Neural progenitor cell (in vitro differentiated cells): ENCODE data around the gene PPARA. TPM values are rescaled to one million over a fixed set of nuclear protein-coding genes. Genes with fewer than 3 reads are reported as not detected.

Source experiments
- DNase-seq: peaks from one replicate; pipeline ENCODE4 v3.0.0-alpha.2; 2016; ENCODE audit warnings: low spot score
- H2AFZ ChIP-seq: fragments of 200-600 bp; sonication (generic); replicated peaks from 2 replicates; pipeline ENCODE4 v1.6.1; 2016; ENCODE audit warnings: antibody characterized with exemption
- H3F3A ChIP-seq: fragments of 200-600 bp; sonication (generic); 2 replicates; pipeline ENCODE4 v1.6.1; 2016; ENCODE audit warnings: antibody characterized with exemption, low read depth
- H3K27ac ChIP-seq: fragments of 200-600 bp; sonication (generic); 2 replicates; pipeline ENCODE4 v1.5.1; 2016; ENCODE audit warnings: mild to moderate bottlenecking
- H3K27me3 ChIP-seq: fragments of 200-600 bp; sonication (generic); 2 replicates; pipeline ENCODE4 v1.6.1; 2016; ENCODE audit warnings: mild to moderate bottlenecking, moderate library complexity
- H3K36me3 ChIP-seq: fragments of 200-600 bp; sonication (generic); 2 replicates; pipeline ENCODE4 v1.5.1; 2016
- H3K4me1 ChIP-seq: fragments of 200-600 bp; sonication (generic); 2 replicates; pipeline ENCODE4 v1.6.1; 2016; ENCODE audit warnings: mixed run types
- H3K4me2 ChIP-seq: fragments of 200-600 bp; sonication (generic); 2 replicates; pipeline ENCODE4 v1.6.1; 2016
- H3K4me3 ChIP-seq: fragments of 200-600 bp; sonication (generic); 2 replicates; pipeline ENCODE4 v1.5.1; 2016
- H3K79me2 ChIP-seq: fragments of 200-600 bp; sonication (generic); 2 replicates; pipeline ENCODE4 v1.6.1; 2016; ENCODE audit warnings: low read depth
- H3K9ac ChIP-seq: fragments of 200-600 bp; sonication (generic); 2 replicates; pipeline ENCODE4 v1.6.1; 2016
- H3K9me3 ChIP-seq: fragments of 200-600 bp; sonication (generic); 2 replicates; pipeline ENCODE4 v1.5.1; 2016; ENCODE audit warnings: low read depth
- H4K20me1 ChIP-seq: fragments of 200-600 bp; sonication (generic); 2 replicates; pipeline ENCODE4 v1.6.1; 2016; ENCODE audit warnings: low read depth
- H3K27ac Mint-ChIP-seq: 3 replicates; pipeline ENCODE4 v1.8.0; 2021; ENCODE audit warnings: mixed read lengths
- H3K27me3 Mint-ChIP-seq: 2 replicates; pipeline ENCODE4 v1.8.0; 2022; ENCODE audit warnings: low read depth, mild to moderate bottlenecking, inconsistent platforms, moderate library complexity, mixed read lengths; ENCODE audit not compliant: insufficient read depth
- H3K36me3 Mint-ChIP-seq: 3 replicates; pipeline ENCODE4 v1.8.0; 2021; ENCODE audit warnings: mixed read lengths
- H3K4me1 Mint-ChIP-seq: 3 replicates; pipeline ENCODE4 v1.8.0; 2021; ENCODE audit warnings: mixed read lengths
- H3K4me3 Mint-ChIP-seq: 3 replicates; pipeline ENCODE4 v1.8.0; 2021; ENCODE audit warnings: mild to moderate bottlenecking, moderate library complexity, mixed read lengths
- H3K9me3 Mint-ChIP-seq: 3 replicates; pipeline ENCODE4 v1.8.0; 2020; ENCODE audit warnings: mixed read lengths
- EZH2 ChIP-seq: fragments of 200-600 bp; sonication (generic); IDR thresholded peaks from 2 replicates; pipeline ENCODE4 v1.6.1; 2017; ENCODE audit warnings: antibody characterized with exemption, mild to moderate bottlenecking, moderate library complexity
- EZH2phosphoT487 ChIP-seq: fragments of 200-600 bp; sonication (generic); IDR thresholded peaks from 2 replicates; pipeline ENCODE4 v1.6.1; 2017; ENCODE audit warnings: antibody characterized with exemption
- total RNA-seq: library from RNA; depleted of rRNA; stranded (reverse); fragments of >200 nt; gene quantifications from 2 replicates; pipeline ENCODE4 v1.2.3, GENCODE V29; 2015; ENCODE audit warnings: low replicate concordance
- TF ChIP-seq, protein P1 (sequence below): fragments of 200-600 bp; sonication (generic); IDR thresholded peaks from 2 replicates; pipeline ENCODE4 v1.5.1; 2017; ENCODE audit warnings: antibody characterized with exemption, mild to moderate bottlenecking

PPARA gene
- total RNA-seq, 1 donor from 2014 or later: 5.2 TPM

DNA sequence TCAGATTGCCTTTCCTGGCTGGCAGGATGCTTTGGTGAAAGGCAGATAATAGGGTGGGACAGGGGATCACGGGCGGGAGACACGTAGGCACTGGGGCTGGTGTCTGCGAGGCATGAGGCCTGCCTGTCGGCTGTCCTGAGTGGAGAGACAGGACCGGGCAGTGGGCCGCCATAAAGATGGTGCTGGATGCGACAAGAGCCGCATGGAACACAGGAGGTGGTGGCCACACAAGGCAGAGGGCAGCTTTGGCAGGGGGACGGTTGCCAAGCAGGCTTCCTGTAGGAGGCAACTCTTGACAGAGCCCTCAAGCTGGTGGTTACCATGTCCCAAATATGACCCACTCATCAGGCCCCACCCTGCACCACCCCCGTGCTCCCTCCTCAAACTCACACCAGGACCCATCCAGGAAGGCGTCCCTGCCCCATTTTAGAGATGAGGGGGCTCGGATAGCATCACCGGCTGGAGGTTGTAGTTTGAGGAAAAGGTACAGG, 4.9 kb upstream of the PPARA start:
- Mint-ChIP-seq H3K27ac (no peak overlapping the region), H3K27me3 (peaks cover 45% of the 10 kb centered on the region), H3K36me3 (no peaks in the 10 kb centered on the region), H3K4me1 (peaks cover 17% of the 10 kb centered on the region), H3K9me3 (peaks cover 2% of the 10 kb centered on the region), H3K4me3 (no peak overlapping the region)
- peaks cover 5% of the 10 kb centered on the region for H4K20me1 ChIP-seq
- TF ChIP-seq EZH2phosphoT487: no peak
- TF ChIP-seq EZH2: no peak
- TF ChIP-seq, protein P1, sequence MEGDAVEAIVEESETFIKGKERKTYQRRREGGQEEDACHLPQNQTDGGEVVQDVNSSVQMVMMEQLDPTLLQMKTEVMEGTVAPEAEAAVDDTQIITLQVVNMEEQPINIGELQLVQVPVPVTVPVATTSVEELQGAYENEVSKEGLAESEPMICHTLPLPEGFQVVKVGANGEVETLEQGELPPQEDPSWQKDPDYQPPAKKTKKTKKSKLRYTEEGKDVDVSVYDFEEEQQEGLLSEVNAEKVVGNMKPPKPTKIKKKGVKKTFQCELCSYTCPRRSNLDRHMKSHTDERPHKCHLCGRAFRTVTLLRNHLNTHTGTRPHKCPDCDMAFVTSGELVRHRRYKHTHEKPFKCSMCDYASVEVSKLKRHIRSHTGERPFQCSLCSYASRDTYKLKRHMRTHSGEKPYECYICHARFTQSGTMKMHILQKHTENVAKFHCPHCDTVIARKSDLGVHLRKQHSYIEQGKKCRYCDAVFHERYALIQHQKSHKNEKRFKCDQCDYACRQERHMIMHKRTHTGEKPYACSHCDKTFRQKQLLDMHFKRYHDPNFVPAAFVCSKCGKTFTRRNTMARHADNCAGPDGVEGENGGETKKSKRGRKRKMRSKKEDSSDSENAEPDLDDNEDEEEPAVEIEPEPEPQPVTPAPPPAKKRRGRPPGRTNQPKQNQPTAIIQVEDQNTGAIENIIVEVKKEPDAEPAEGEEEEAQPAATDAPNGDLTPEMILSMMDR: no peak
- H3K27ac ChIP-seq: no peak overlapping the region
- no peaks in the 10 kb centered on the region for H3K9me3 ChIP-seq
- no peak overlapping the region for H2AFZ ChIP-seq
- no peak overlapping the region for H3K4me3 ChIP-seq
- H3K27me3 ChIP-seq: peaks cover 45% of the 10 kb centered on the region
- no peaks in the 10 kb centered on the region for H3K36me3 ChIP-seq
- no peaks in the 10 kb centered on the region for H3K79me2 ChIP-seq
- peaks cover 24% of the 10 kb centered on the region for H3F3A ChIP-seq
- H3K4me2 ChIP-seq: no peak overlapping the region
- DNase-seq: no peak
- H3K4me1 ChIP-seq: peaks cover 4% of the 10 kb centered on the region
- no peak overlapping the region for H3K9ac ChIP-seq

DNA sequence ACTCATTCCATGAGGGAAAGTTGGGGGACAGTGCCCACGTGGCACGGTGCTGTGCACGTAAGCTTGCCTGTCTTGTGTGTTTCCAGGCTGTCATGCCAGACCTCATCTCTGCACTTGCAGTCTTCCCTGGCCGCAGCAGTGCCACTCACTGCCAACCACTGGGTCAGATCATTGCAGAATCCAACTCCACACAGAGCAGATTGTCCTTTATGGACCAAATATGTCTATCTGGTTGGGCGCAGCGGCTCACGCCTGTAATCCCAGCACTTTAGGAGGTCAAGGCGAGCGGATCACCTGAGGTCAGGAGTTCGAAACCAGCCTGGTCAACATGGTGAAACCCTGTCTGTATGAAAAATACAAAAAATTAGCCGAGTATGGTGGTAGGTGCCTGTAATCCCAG, 4.4 kb upstream of the PPARA start:
- Histone ChIP-seq H2AFZ (no peak overlapping the region), H3K4me2 (no peak overlapping the region), H3K36me3 (no peaks in the 10 kb centered on the region), H3K27me3 (peaks cover 49% of the 10 kb centered on the region), H3K27ac (no peak overlapping the region), H3K9me3 (no peaks in the 10 kb centered on the region), H3K4me1 (peaks cover 4% of the 10 kb centered on the region), H3K4me3 (no peak overlapping the region), H3F3A (peaks cover 24% of the 10 kb centered on the region), H3K79me2 (no peaks in the 10 kb centered on the region), H3K9ac (no peak overlapping the region), H4K20me1 (peaks cover 5% of the 10 kb centered on the region)
- Mint-ChIP-seq H3K9me3 (no peaks in the 10 kb centered on the region), H3K4me3 (no peak overlapping the region), H3K4me1 (peaks cover 17% of the 10 kb centered on the region), H3K36me3 (no peaks in the 10 kb centered on the region), H3K27ac (no peak overlapping the region), H3K27me3 (peaks cover 45% of the 10 kb centered on the region)
- no peak for DNase-seq
- TF ChIP-seq, protein P1: no peak
- TF ChIP-seq EZH2 (no peak), EZH2phosphoT487 (no peak)

DNA sequence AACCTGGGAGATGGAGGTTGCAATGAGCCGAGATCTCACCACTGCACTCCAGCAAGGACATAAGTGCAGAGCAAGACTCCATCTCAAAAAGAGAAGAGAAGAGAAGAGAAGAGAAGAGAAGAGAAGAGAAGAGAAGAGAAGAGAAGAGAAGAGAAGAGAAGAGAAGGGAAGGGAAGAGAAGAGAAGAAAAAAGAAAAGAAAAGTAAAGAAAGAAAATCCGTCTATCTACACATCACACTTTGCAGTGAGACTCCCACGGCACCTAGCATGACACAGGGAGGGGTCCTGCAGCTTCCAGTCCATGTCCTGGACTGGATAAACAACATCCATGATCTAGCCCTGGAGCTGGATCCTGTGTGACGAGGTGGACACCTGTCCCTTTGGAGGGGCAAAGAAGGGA, 4.0 kb upstream of the PPARA start:
- H3K36me3 ChIP-seq: no peaks in the 10 kb centered on the region
- peaks cover 24% of the 10 kb centered on the region for H3F3A ChIP-seq
- H3K27me3 Mint-ChIP-seq: peaks cover 47% of the 10 kb centered on the region
- H3K4me3 ChIP-seq: no peak overlapping the region
- peaks cover 53% of the 10 kb centered on the region for H3K27me3 ChIP-seq
- H3K9me3 Mint-ChIP-seq: no peaks in the 10 kb centered on the region
- H3K79me2 ChIP-seq: no peaks in the 10 kb centered on the region
- peaks cover 4% of the 10 kb centered on the region for H3K4me1 ChIP-seq
- H3K36me3 Mint-ChIP-seq: no peaks in the 10 kb centered on the region
- H3K9ac ChIP-seq: no peak overlapping the region
- TF ChIP-seq, protein P1: no peak
- no peak for TF ChIP-seq EZH2
- H3K27ac Mint-ChIP-seq: no peak overlapping the region
- H3K4me3 Mint-ChIP-seq: no peak overlapping the region
- no peaks in the 10 kb centered on the region for H3K9me3 ChIP-seq
- H3K4me1 Mint-ChIP-seq: peaks cover 13% of the 10 kb centered on the region
- H3K4me2 ChIP-seq: no peak overlapping the region
- DNase-seq: no peak
- no peak overlapping the region for H2AFZ ChIP-seq
- peaks cover 7% of the 10 kb centered on the region for H4K20me1 ChIP-seq
- no peak overlapping the region for H3K27ac ChIP-seq
